HepG2 (cell line): Measurements from ENCODE around the gene SNIP1. TPM values are rescaled to one million over a fixed set of nuclear protein-coding genes. Genes with fewer than 3 reads are reported as not detected.
A peak's percentile ranks its signal among the peaks of the same experiment; 100 is the strongest.

ENCODE experiments used
- DMAP1 ChIP-seq: IDR thresholded peaks from 2 replicates; pipeline ENCODE4 v1.6.1; 2016
- FOXK2 ChIP-seq: fragments of 450-650 bp; IDR thresholded peaks from 2 replicates; pipeline ENCODE4 v1.6.1; 2016
- HOMEZ ChIP-seq: IDR thresholded peaks from 2 replicates; pipeline ENCODE4 v1.6.1; 2016; ENCODE audit warnings: low read depth
- IRF1 ChIP-seq: sonication (generic); formaldehyde crosslinking; IDR thresholded peaks from 2 replicates; pipeline ENCODE4 v1.4.0; 2020; ENCODE audit warnings: low read depth, mild to moderate bottlenecking, missing genetic modification reagents
- MEIS2 ChIP-seq: sonication (generic); formaldehyde crosslinking; IDR thresholded peaks from 2 replicates; pipeline ENCODE4 v1.9.0; 2021; ENCODE audit warnings: mild to moderate bottlenecking, missing genetic modification reagents
- NFE2 ChIP-seq: sonication (generic); formaldehyde crosslinking; IDR thresholded peaks from 2 replicates; pipeline ENCODE4 v1.4.0; 2020; ENCODE audit warnings: missing genetic modification reagents
- PHF20 ChIP-seq: sonication (generic); formaldehyde crosslinking; IDR thresholded peaks from 2 replicates; pipeline ENCODE4 v1.5.0; 2020; ENCODE audit warnings: mild to moderate bottlenecking, missing genetic modification reagents
- POLR2AphosphoS5 ChIP-seq: IDR thresholded peaks from 2 replicates; pipeline ENCODE4 v1.6.1; 2012; ENCODE audit warnings: low read depth, low read length
- RBFOX2 ChIP-seq: fragments of 200-400 bp; formaldehyde crosslinking; IDR thresholded peaks from 2 replicates; pipeline ENCODE4 v1.6.1; 2017; ENCODE audit warnings: low read depth, mild to moderate bottlenecking, low read length
- REXO4 ChIP-seq: sonication (generic); formaldehyde crosslinking; IDR thresholded peaks from 2 replicates; pipeline ENCODE4 v1.8.0; 2022; ENCODE audit warnings: missing genetic modification reagents, mild to moderate bottlenecking, borderline replicate concordance
- SUZ12 ChIP-seq: fragments of 150-350 bp; IDR thresholded peaks from 2 replicates; pipeline ENCODE4 v1.6.1; 2014; ENCODE audit warnings: low read depth, low read length
- ZBTB38 ChIP-seq: sonication (generic); formaldehyde crosslinking; IDR thresholded peaks from 2 replicates; pipeline ENCODE4 v1.5.1; 2020; ENCODE audit warnings: mild to moderate bottlenecking, missing genetic modification reagents
- ZNF180 ChIP-seq: sonication (generic); formaldehyde crosslinking; IDR thresholded peaks from 2 replicates; pipeline ENCODE4 v1.4.0; 2020; ENCODE audit warnings: low read depth, missing genetic modification reagents, borderline replicate concordance
- ZNF326 ChIP-seq: sonication (generic); formaldehyde crosslinking; IDR thresholded peaks from 2 replicates; pipeline ENCODE4 v1.4.0; 2020; ENCODE audit warnings: missing genetic modification reagents, borderline replicate concordance
- ZNF329 ChIP-seq: sonication (generic); formaldehyde crosslinking; IDR thresholded peaks from 2 replicates; pipeline ENCODE4 v1.9.0; 2021; ENCODE audit warnings: low read depth, mild to moderate bottlenecking, missing genetic modification reagents
- ZNF652 ChIP-seq: IDR thresholded peaks from 2 replicates; pipeline ENCODE4 v1.6.1; 2016; ENCODE audit warnings: low read depth, borderline replicate concordance
- ZNF775 ChIP-seq: sonication (generic); formaldehyde crosslinking; IDR thresholded peaks from 2 replicates; pipeline ENCODE4 v1.4.0; 2020; ENCODE audit warnings: missing genetic modification reagents, mild to moderate bottlenecking, moderate library complexity, borderline replicate concordance
- ZXDC ChIP-seq: sonication (generic); formaldehyde crosslinking; IDR thresholded peaks from 2 replicates; pipeline ENCODE4 v1.5.0; 2020; ENCODE audit warnings: mild to moderate bottlenecking, missing genetic modification reagents
- polyA plus RNA-seq, 8 experiments: library from polyadenylated mRNA; depleted of rRNA in 3 of 8; stranded (reverse) in 7 of 8; unstranded in 1 of 8; fragments of >200 nt; fragmentation: Illumina TruSeq in 4 of 8; extraction: Trizol in 4 of 8; gene quantifications; 2 replicates each; pipeline versions ENCODE4 v1.2.1 to v1.2.3, GENCODE V29; 2011 to 2016; ENCODE audit warnings: low read depth in 4 of 8, missing spikeins in 1 of 8, mixed read lengths in 1 of 8; ENCODE audit not compliant: insufficient read depth in 1 of 8
- total RNA-seq, 5 experiments: library from RNA; depleted of rRNA; stranded (reverse); fragments of >200 nt; fragmentation: Illumina TruSeq; extraction: Trizol; gene quantifications; 2 replicates each; pipeline ENCODE4 v1.2.3, GENCODE V29; 2016; ENCODE audit warnings: low read depth in 1 of 5
- TF ChIP-seq, protein P1 (sequence below): sonication (generic); formaldehyde crosslinking; IDR thresholded peaks from 2 replicates; pipeline ENCODE4 v1.9.0; 2022; ENCODE audit warnings: missing genetic modification reagents, mild to moderate bottlenecking, borderline replicate concordance
- TF ChIP-seq, protein P2 (sequence below), 2 experiments: sonication (generic) in 1 of 2; formaldehyde crosslinking in 1 of 2; IDR thresholded peaks; 2 replicates each; pipeline versions ENCODE4 v1.5.1 to v1.6.1; 2011 to 2020; ENCODE audit warnings: borderline replicate concordance in 1 of 2, low read depth in 1 of 2, low read length in 1 of 2, mild to moderate bottlenecking in 1 of 2, missing genetic modification reagents in 1 of 2, moderate library complexity in 1 of 2

The SNIP1 gene
- total and polyA plus RNA-seq, 2 of the 13 experiments (the other 11 are each of a cell fraction or from before 2014, with no cell fraction given), result 5.5 to 11.2 TPM

- TF ChIP-seq ZNF775 (CRISPR knock-in tag), result no peak
- no peak for TF ChIP-seq NFE2 (CRISPR knock-in tag)
- peak; percentile 85 for TF ChIP-seq DMAP1 (CRISPR knock-in tag)
- TF ChIP-seq, protein P1, sequence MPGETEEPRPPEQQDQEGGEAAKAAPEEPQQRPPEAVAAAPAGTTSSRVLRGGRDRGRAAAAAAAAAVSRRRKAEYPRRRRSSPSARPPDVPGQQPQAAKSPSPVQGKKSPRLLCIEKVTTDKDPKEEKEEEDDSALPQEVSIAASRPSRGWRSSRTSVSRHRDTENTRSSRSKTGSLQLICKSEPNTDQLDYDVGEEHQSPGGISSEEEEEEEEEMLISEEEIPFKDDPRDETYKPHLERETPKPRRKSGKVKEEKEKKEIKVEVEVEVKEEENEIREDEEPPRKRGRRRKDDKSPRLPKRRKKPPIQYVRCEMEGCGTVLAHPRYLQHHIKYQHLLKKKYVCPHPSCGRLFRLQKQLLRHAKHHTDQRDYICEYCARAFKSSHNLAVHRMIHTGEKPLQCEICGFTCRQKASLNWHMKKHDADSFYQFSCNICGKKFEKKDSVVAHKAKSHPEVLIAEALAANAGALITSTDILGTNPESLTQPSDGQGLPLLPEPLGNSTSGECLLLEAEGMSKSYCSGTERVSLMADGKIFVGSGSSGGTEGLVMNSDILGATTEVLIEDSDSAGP, result peak; percentile 83
- peak; percentile 95 for TF ChIP-seq MEIS2 (CRISPR knock-in tag)
- peak; percentile 70; the same call in 1 of the 2 replicates for TF ChIP-seq POLR2AphosphoS5
- TF ChIP-seq, protein P2, sequence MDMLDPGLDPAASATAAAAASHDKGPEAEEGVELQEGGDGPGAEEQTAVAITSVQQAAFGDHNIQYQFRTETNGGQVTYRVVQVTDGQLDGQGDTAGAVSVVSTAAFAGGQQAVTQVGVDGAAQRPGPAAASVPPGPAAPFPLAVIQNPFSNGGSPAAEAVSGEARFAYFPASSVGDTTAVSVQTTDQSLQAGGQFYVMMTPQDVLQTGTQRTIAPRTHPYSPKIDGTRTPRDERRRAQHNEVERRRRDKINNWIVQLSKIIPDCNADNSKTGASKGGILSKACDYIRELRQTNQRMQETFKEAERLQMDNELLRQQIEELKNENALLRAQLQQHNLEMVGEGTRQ (IDR thresholded peaks at IDR 0.05; ENCODE audit: low read depth, low read length), result no peak
- TF ChIP-seq, protein P2 (CRISPR knock-in tag; IDR thresholded peaks at IDR 0.05; ENCODE audit: borderline replicate concordance), result no peak
- TF ChIP-seq IRF1, result no peak
- peak; percentile 58; the same call in 1 of the 2 replicates for TF ChIP-seq PHF20 (CRISPR knock-in tag)
- peak; percentile 76; the same call in 1 of the 2 replicates for TF ChIP-seq ZXDC
- TF ChIP-seq ZNF329 (CRISPR knock-in tag), result peak; percentile 64; the same call in 1 of the 2 replicates
- no peak for TF ChIP-seq ZNF326 (CRISPR knock-in tag)
- TF ChIP-seq ZBTB38 (CRISPR knock-in tag), result peak; percentile 60; the same call in 1 of the 2 replicates
- no peak for TF ChIP-seq FOXK2
- peak; percentile 46 for TF ChIP-seq HOMEZ (CRISPR knock-in tag)
- TF ChIP-seq RBFOX2, result peak; percentile 96
- TF ChIP-seq ZNF652 (CRISPR knock-in tag), result no peak
- TF ChIP-seq SUZ12, result no peak
- 0 out of 2 replicates have a peak, but pooled peaks have one; percentile 61 for TF ChIP-seq ZNF180
- no peak for TF ChIP-seq REXO4 (CRISPR knock-in tag)
Measured at GRCh38 chr1:37514350-37515184, 39.5 kb downstream of the SNIP1 start, which contains the start of gene MEAF6 (continued).
